Common myeloid progenitor, CD34-positive (primary cell): ENCODE results near the gene PKNOX2.

Experiments
- CTCF ChIA-PET: fragments of 350-600 bp; sonication (Branson Sonifier 250); formaldehyde crosslinking; loops from one replicate; lab custom pipeline; 2021; ENCODE audit warnings: antibody characterized with exemption; lab: Charles Lee
- POLR2A ChIA-PET: fragments of 350-600 bp; sonication (Branson Sonifier 250); formaldehyde crosslinking; loops from one replicate; lab custom pipeline; 2021; ENCODE audit warnings: antibody characterized with exemption; lab: Charles Lee
- DNase-seq, 3 donors: peaks; one replicate each; pipeline versions ENCODE4 v3.0.0 to v3.0.0-alpha.2; 2013
- H3K27ac ChIP-seq, 2 experiments: 1 replicate in 1 of 2; 2 replicates in 1 of 2; pipeline ENCODE4 v1.7.0; 2013; ENCODE audit warnings: inconsistent platforms in 2 of 2, low read length in 2 of 2, mild to moderate bottlenecking in 2 of 2, low read depth in 1 of 2, moderate library complexity in 1 of 2; ENCODE audit not compliant: severe bottlenecking in 2 of 2, insufficient read depth in 1 of 2, poor library complexity in 1 of 2
- H3K27me3 ChIP-seq, 5 experiments: replicated peaks in 2 of 5; 1 replicate in 3 of 5; 2 replicates in 2 of 5; pipeline versions ENCODE4 v1.6.1 to v1.7.0; 2013; ENCODE audit warnings: low read length in 4 of 5, mild to moderate bottlenecking in 2 of 5, moderate library complexity in 2 of 5, inconsistent platforms in 1 of 5; ENCODE audit not compliant: insufficient read depth in 5 of 5, control insufficient read depth in 4 of 5
- H3K36me3 ChIP-seq, 4 experiments: 1 replicate in 2 of 4; 2 replicates in 2 of 4; pipeline versions ENCODE4 v1.6.1 to v1.7.0; 2013; ENCODE audit warnings: low read length in 3 of 4, control low read depth in 1 of 4, mild to moderate bottlenecking in 1 of 4; ENCODE audit not compliant: control insufficient read depth in 4 of 4, insufficient read depth in 4 of 4
- H3K4me1 ChIP-seq, 4 experiments: 1 replicate in 3 of 4; 2 replicates in 1 of 4; pipeline versions ENCODE4 v1.6.1 to v1.7.1; 2013; ENCODE audit warnings: low read length in 3 of 4, mild to moderate bottlenecking in 3 of 4, control low read depth in 1 of 4, inconsistent platforms in 1 of 4, moderate library complexity in 1 of 4; ENCODE audit not compliant: control insufficient read depth in 4 of 4, insufficient read depth in 4 of 4; ENCODE audit errors: control extremely low read depth in 1 of 4
- H3K4me3 ChIP-seq, 7 experiments: 1 replicate in 4 of 7; 2 replicates in 3 of 7; pipeline versions ENCODE4 v1.5.1 to v1.7.0; 2013; ENCODE audit warnings: mild to moderate bottlenecking in 7 of 7, low read length in 6 of 7, moderate library complexity in 6 of 7, inconsistent platforms in 2 of 7, low read depth in 2 of 7, control low read depth in 1 of 7; ENCODE audit not compliant: insufficient read depth in 4 of 7, control insufficient read depth in 1 of 7; ENCODE audit errors: extremely low read depth in 1 of 7
- H3K9me3 ChIP-seq, 5 experiments: 1 replicate in 4 of 5; 2 replicates in 1 of 5; pipeline versions ENCODE4 v1.6.1 to v1.7.1; 2013; ENCODE audit warnings: low read length in 4 of 5, mild to moderate bottlenecking in 2 of 5, inconsistent platforms in 1 of 5, low read depth in 1 of 5, moderate library complexity in 1 of 5; ENCODE audit not compliant: control insufficient read depth in 4 of 5, insufficient read depth in 2 of 5; ENCODE audit errors: control extremely low read depth in 1 of 5
- WGBS: methylation state at CpG from one replicate; pipeline ENCODE4 v1.1.5; 2013; ENCODE audit not compliant: insufficient coverage; 5-methylcytosine and 5-hydroxymethylcytosine counted together

PKNOX2 gene

GRCh38 chr11:125433454-125434121 is 269.0 kb downstream of the PKNOX2 start:
- Histone ChIP-seq H3K4me3 (no peak overlapping the region), H3K27ac (no peak overlapping the region), H3K4me1 (no peaks in the 10 kb centered on the region), H3K9me3 (no peaks in the 10 kb centered on the region), H3K36me3 (no peaks in the 10 kb centered on the region), H3K27me3 (peaks cover 0 to 23% (median 13%) of the 10 kb centered on the region in 5 experiments)
- 40% methylated on average over 4 of the region's 11 CpGs for WGBS
- CTCF ChIA-PET, result interaction anchor here (0.7 to 2.4 kb wide), 6 partner anchors 10 to 61 kb away, joined by 3 to 10 read pairs (median 3); no protein-coding TSS in a partner anchor
- DNase-seq, result peak; percentile 31 to 43 (median 36)
- POLR2A ChIA-PET, result no interaction called here

DNA sequence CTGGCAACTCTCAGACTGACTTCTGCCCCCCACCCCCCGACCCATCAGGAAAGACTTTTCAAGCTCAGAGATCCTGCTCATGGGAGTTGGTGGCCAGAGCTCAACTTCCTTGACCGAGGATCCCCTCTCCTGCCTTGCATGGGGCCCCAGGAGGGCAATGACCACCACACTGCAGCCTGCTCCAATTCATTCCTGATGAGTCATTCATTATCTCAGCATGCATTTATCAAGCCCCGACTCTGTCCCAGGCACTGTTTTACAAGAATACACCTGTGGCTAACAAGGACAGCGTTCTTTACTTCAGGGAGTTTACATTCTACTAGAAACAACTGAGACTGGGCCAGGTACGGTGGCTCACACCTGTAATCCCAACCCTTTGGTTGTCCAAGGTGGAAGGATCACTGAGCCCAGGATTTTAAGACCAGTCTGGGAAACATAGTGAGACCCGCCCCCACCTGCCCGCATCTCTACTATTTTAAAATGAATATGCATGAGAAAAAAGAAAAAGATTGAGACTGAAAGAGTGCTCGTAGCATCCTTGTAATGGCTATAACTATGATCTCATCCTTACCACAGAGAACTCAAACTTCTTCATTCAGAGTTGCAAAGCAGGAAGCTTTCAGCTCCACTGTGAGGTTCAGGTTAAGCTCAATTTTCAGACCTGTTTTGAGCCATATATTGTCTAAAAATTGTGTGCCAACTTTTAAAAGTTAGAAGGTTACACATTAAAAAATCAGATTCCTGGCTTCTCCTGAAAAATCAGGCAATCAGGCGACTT is 271.1 kb downstream of the PKNOX2 start:
- Histone ChIP-seq H3K36me3 (no peaks in the 10 kb centered on the region), H3K4me1 (no peaks in the 10 kb centered on the region), H3K27ac (no peak overlapping the region), H3K9me3 (no peaks in the 10 kb centered on the region), H3K4me3 (no peak overlapping the region), H3K27me3 (peaks cover 0 to 35% (median 16%) of the 10 kb centered on the region in 5 experiments)
- WGBS, result 83% methylated on average over 6 of the region's 9 CpGs
- DNase-seq, result no peak
- ChIA-PET CTCF (interaction anchor here (1.2 kb wide), 1 partner anchor 12 kb away, joined by 4 read pairs; no protein-coding TSS in a partner anchor), POLR2A (no interaction called here)

DNA sequence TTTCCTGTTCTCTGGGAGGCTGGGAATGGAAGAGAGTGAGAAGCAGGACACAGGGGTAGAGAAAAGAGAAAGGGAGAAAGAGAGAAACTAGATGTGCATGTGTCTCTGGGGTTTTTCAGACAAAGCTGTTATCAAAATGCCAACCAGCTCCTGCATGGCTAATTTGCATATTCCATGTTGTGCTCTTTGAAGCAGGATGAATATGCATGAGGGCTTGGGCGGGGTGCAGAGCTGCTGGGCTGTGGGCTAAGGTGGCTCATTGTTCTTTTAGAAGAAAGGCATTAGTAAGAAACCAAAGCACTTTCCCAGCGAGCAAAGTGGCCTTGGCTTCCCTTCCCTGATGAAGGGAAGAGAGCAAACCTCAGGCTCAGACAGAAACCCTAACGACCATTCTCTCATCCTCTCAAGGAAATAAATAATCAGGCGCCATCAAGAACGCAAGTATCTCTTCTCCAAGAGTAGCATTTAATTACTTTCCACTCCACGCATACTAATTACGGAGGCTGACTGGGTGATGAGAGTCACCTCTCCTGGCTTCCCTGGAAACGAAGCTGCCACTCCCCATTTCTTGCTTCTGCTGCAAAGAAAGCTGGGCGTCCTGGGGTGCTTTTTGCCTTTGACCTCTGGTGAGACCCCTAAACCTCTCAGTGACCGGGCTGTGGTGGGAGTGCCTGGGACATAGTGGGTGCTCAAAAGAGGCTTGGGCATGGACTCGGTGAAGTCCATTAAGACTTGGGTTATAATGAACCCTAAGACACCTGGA is 277.3 kb downstream of the PKNOX2 start:
- WGBS, result 67% methylated on average over 11 of the region's 11 CpGs
- H3K4me3 ChIP-seq, result no peak overlapping the region
- no peaks in the 10 kb centered on the region for H3K9me3 ChIP-seq
- H3K4me1 ChIP-seq, result no peaks in the 10 kb centered on the region
- no peak for DNase-seq
- peaks cover 6 to 58% (median 13%) of the 10 kb centered on the region in 5 experiments for H3K27me3 ChIP-seq
- H3K27ac ChIP-seq, result no peak overlapping the region
- H3K36me3 ChIP-seq, result no peaks in the 10 kb centered on the region
- POLR2A ChIA-PET, result no interaction called here
- CTCF ChIA-PET, result interaction anchor here (4.7 kb wide), 1 partner anchor 11 kb away, joined by 24 read pairs; no protein-coding TSS in a partner anchor

- Histone ChIP-seq H3K27ac (no peak overlapping the region), H3K4me1 (no peaks in the 10 kb centered on the region), H3K4me3 (no peak overlapping the region), H3K9me3 (no peaks in the 10 kb centered on the region), H3K36me3 (no peaks in the 10 kb centered on the region), H3K27me3 (peaks cover 6 to 56% (median 14%) of the 10 kb centered on the region in 5 experiments)
- no peak for DNase-seq
- ChIA-PET CTCF (interaction anchor here (1.0 to 4.7 kb wide), 3 partner anchors 10 to 20 kb away, joined by 3 to 24 read pairs (median 10); no protein-coding TSS in a partner anchor), POLR2A (no interaction called here)
- 98% methylated on average over 6 of the region's 6 CpGs for WGBS
Measured at GRCh38 chr11:125442946-125443345, 278.4 kb downstream of the PKNOX2 start.

DNA sequence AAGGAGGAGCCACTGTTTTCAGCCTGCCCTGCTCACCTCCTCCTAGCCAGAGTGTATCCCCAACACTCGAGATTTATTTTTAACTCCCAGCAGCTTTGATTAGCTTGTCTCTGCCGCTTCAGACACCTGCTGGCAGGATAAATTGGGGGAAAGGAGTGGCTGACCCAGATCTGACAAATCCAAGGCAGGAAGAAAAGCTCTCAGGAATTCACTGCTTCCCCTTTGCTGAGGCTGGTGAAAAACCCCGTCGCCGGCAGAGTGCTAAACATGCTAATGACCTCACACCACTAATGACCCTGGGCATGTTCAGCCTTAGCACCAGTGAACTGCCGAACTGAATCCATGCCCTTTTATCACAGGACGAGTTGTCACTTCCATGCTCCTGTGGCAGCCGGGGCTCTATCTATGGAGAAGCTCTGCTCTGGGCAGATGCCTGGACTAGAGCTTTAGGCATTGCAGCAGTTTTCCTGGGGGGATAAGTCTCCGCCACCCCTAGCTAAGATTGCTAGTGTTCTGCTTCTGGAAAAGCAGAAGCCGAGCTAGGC is 279.3 kb downstream of the PKNOX2 start:
- POLR2A ChIA-PET, result no interaction called here
- Histone ChIP-seq H3K36me3 (no peaks in the 10 kb centered on the region), H3K9me3 (no peaks in the 10 kb centered on the region), H3K4me1 (no peaks in the 10 kb centered on the region), H3K27me3 (peaks cover 6 to 47% (median 10%) of the 10 kb centered on the region in 5 experiments), H3K27ac (no peak overlapping the region), H3K4me3 (no peak overlapping the region)
- 41% methylated on average over 8 of the region's 10 CpGs for WGBS
- CTCF ChIA-PET, result interaction anchor here (1.0 to 4.7 kb wide), 3 partner anchors 9 to 21 kb away, joined by 3 to 24 read pairs (median 10); no protein-coding TSS in a partner anchor
- no peak for DNase-seq

- POLR2A ChIA-PET, result no interaction called here
- WGBS, result 95% methylated on average over 12 of the region's 12 CpGs
- Histone ChIP-seq H3K27me3 (peaks cover 6 to 37% (median 9%) of the 10 kb centered on the region in 5 experiments), H3K9me3 (no peaks in the 10 kb centered on the region), H3K27ac (no peak overlapping the region), H3K4me3 (no peak overlapping the region), H3K36me3 (no peaks in the 10 kb centered on the region), H3K4me1 (no peaks in the 10 kb centered on the region)
- CTCF ChIA-PET, result no interaction called here
- DNase-seq, result no peak
Measured at GRCh38 chr11:125445731-125446130, 281.2 kb downstream of the PKNOX2 start.
